ENCODE measurements around the gene TUBA4B. TPM values are rescaled to one million over a fixed set of nuclear protein-coding genes. Genes with fewer than 3 reads are reported as not detected.
"Not testable (repeated sequence)": the region's sequence is repeated elsewhere in the genome, so short reads cannot be mapped to it uniquely, and the experiment has no call there.

Gene TUBA4B
- total RNA-seq, 1 donor from 2014 or later: not detected

- intact Hi-C loops (cut with micrococcal nuclease): loop anchor here (5.0 kb wide), 1 partner anchor 240 kb away; no protein-coding TSS in a partner anchor
- no peak for DNase-seq (ENCODE audit: low spot score)
- peaks cover 11% of the 10 kb centered on the region for H3K4me1 Mint-ChIP-seq (ENCODE audit: low read depth)
- no peak overlapping the region for H3K27ac Mint-ChIP-seq
- no peaks in the 10 kb centered on the region for H3K36me3 Mint-ChIP-seq (ENCODE audit: low read depth)
- H3K4me3 Mint-ChIP-seq (ENCODE audit: low read depth): no peak overlapping the region
- peaks cover 8% of the 10 kb centered on the region for H3K27me3 Mint-ChIP-seq (ENCODE audit: low read depth)
- H3K9me3 Mint-ChIP-seq: no peaks in the 10 kb centered on the region
Observed at GRCh38 chr2:219296631-219297391, 43.8 kb downstream of the TUBA4B start.

DNA sequence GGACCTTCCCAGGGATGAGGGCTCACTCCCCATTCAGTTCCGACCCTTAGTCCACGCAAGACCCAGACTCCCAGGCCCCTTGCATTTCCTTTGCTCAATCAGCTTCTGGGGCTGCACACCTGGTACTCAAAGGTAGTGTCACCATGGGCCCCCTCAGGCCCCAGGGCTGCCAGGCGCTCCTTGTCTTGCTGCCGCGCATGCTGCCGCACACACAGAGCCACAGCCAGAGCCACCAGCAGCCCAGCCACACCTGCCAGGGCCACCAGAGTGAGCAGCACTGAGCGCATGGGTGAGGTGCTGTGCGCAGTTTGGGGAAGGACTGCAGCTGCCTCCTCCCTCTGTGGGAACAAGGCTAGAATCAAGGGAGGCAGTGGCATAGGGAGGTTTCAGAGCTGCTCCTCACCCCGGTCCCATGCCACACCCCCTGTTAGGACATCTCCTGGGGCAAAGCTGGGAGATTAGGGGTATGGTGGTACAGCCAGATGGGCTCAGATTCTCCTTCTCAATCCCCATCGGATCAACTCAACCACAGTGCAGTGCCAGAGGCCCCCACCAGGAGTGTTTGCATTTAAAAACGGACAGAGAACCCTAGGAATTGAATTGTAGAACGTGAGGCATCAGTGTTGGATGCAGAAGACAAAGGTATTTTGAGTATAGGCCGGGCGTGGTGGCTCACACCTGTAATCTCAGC, 44.9 kb downstream of the TUBA4B start:
- Mint-ChIP-seq H3K27ac (no peak overlapping the region), H3K4me3 (ENCODE audit: low read depth) (no peak overlapping the region), H3K27me3 (ENCODE audit: low read depth) (peaks cover 11% of the 10 kb centered on the region), H3K4me1 (ENCODE audit: low read depth) (peaks cover 11% of the 10 kb centered on the region), H3K36me3 (ENCODE audit: low read depth) (no peaks in the 10 kb centered on the region), H3K9me3 (no peaks in the 10 kb centered on the region)
- no peak for DNase-seq (ENCODE audit: low spot score)
- intact Hi-C loops (cut with micrococcal nuclease): loop anchor here (1.0 to 5.0 kb wide), 3 partner anchors 19 to 241 kb away; partner anchors contain the start of genes DNAJB2 and NHEJ1

DNA sequence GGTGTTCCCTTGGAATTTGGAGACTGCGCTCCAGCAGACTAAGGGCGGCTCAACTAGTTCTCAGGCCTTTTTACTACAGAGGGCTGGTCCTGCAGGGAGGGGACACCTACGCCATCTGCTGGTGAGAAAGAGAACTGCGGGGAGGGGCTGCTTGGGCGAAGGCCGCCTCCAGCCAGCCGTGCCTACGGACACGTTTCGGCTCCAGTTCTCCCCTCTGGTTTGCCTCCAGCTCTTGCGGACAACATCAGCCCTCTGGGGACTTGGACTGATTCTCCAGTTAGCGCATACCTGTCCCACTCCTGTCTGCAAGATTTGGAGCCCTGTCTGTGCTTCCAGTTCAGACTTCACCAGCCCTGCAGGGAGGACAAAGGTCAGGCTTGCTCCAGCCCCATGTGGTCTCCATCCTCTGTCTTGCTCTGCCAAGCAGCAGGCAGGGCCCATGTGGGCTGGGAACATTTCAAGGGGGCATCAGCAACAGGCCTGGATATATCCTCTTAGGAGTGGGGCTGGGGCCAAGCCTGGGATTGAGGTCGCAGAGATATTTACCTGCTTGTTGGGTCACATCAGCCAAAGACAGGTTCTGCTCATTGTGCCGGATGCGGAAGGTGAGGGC, 45.8 kb downstream of the TUBA4B start:
- no peak overlapping the region for H3K27ac Mint-ChIP-seq
- no peaks in the 10 kb centered on the region for H3K9me3 Mint-ChIP-seq
- peaks cover 11% of the 10 kb centered on the region for H3K4me1 Mint-ChIP-seq (ENCODE audit: low read depth)
- no peaks in the 10 kb centered on the region for H3K36me3 Mint-ChIP-seq (ENCODE audit: low read depth)
- DNase-seq (ENCODE audit: low spot score): peak; percentile 79
- H3K4me3 Mint-ChIP-seq (ENCODE audit: low read depth): peak overlapping the region; percentile 28
- intact Hi-C loops (cut with micrococcal nuclease): loop anchor here (1.0 to 5.0 kb wide), 3 partner anchors 20 to 242 kb away; partner anchors contain the start of genes DNAJB2 and NHEJ1
- H3K27me3 Mint-ChIP-seq (ENCODE audit: low read depth): peaks cover 11% of the 10 kb centered on the region

DNA sequence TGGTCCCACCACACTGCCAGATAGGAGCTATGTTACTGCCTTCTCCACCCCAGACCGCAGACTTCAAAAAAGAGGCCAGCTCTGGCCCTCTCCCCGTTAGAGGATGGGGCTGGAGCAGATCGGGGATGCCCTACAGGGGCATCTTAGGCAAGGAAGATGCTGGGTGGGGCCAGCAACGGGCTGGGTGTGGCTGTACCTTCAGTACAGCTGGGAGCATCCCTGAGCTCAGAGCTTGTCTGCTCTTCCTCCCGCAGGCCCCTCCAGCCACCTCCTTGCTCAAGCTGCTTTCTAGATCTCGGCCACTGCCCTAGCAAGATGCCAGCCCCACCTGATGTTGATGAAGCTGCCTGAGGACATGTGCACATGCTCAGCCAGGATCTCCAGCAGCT, 46.3 kb downstream of the TUBA4B start:
- peaks cover 6% of the 10 kb centered on the region for H3K4me1 Mint-ChIP-seq (ENCODE audit: low read depth)
- no peaks in the 10 kb centered on the region for H3K36me3 Mint-ChIP-seq (ENCODE audit: low read depth)
- H3K4me3 Mint-ChIP-seq (ENCODE audit: low read depth): peak overlapping the region; percentile 28
- H3K27me3 Mint-ChIP-seq (ENCODE audit: low read depth): peaks cover 14% of the 10 kb centered on the region
- intact Hi-C loops (cut with micrococcal nuclease): loop anchor here (5.0 kb wide), 1 partner anchor 242 kb away; no protein-coding TSS in a partner anchor
- H3K9me3 Mint-ChIP-seq: no peaks in the 10 kb centered on the region
- DNase-seq (ENCODE audit: low spot score): no peak
- no peak overlapping the region for H3K27ac Mint-ChIP-seq

DNA sequence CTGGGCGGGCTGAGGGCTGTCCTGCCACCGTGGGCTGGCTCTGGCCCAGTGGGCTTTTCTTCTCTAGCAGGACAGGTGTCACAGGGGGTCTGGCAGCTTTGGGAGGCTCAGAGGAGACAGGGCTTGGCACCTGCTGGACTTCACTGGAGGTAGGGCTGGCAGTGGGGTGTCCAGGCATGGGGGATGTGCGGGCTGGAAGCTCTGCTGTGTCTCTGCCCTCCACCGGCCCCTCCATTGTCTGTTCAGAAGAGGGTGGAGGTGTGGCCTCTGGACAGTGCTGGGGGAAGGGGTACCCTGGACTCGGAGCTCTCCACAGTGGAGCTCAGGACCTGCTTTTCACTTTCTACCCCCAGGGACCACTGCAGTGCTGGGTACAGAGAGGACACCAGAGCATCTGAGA, 47.0 kb downstream of the TUBA4B start:
- Mint-ChIP-seq H3K9me3 (no peaks in the 10 kb centered on the region), H3K4me3 (ENCODE audit: low read depth) (no peak overlapping the region), H3K36me3 (ENCODE audit: low read depth) (no peaks in the 10 kb centered on the region), H3K27ac (no peak overlapping the region), H3K4me1 (ENCODE audit: low read depth) (peaks cover 5% of the 10 kb centered on the region), H3K27me3 (ENCODE audit: low read depth) (peaks cover 20% of the 10 kb centered on the region)
- no peak for DNase-seq (ENCODE audit: low spot score)
- intact Hi-C loops (cut with micrococcal nuclease): no loop called here

DNA sequence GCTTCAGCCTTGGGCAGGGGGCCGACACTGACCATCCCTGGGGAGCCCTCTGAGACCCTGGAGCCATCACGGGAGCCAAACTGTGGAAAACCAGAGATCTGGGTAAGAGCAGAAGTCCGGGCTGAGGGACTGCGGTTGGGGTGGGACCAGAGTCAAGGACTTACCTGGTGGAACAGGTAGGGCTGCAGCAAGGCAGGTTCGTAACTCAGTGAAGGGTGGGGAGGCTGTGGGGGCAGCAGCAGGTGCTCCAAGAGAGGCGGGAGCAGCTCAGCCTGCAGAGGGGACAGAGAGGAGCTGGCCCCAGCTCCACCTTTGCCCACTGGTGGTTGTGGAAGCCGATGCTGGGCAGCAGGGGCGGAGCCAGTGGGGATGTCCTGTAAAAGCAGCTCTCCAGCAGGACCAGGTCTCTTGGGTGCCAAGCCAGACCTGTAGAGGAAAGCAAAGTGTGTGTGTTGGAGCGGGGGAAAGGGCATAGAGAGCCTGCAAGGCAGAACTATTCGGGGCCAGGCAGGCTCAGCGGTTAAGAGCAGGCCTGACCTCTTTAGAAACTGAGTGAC, 49.4 kb downstream of the TUBA4B start:
- Mint-ChIP-seq H3K27me3 (ENCODE audit: low read depth) (peaks cover 27% of the 10 kb centered on the region), H3K4me3 (ENCODE audit: low read depth) (no peak overlapping the region), H3K9me3 (no peaks in the 10 kb centered on the region), H3K4me1 (ENCODE audit: low read depth) (peaks cover 1% of the 10 kb centered on the region), H3K27ac (no peak overlapping the region), H3K36me3 (ENCODE audit: low read depth) (no peaks in the 10 kb centered on the region)
- intact Hi-C loops (cut with micrococcal nuclease): no loop called here
- no peak for DNase-seq (ENCODE audit: low spot score)

DNA sequence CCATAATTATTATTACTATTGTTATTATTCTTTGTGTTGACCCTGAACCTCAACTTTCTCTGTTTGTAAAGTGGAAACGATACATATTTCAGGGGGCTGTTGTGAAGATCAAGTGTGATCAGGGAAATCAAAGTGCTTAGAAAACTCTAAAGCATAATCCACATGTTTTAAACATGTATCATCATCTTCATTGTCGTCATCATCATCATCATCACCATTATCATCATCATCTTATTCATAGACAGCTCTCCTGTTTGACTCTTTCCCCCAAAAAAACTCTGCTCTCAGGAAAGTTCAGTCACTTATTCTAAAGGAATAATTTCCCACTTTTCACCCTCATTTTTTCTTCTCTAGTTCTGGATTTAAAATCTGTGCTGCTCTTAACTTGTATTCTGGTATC, 51.2 kb downstream of the TUBA4B start:
- Mint-ChIP-seq H3K27me3 (ENCODE audit: low read depth) (peaks cover 40% of the 10 kb centered on the region), H3K9me3 (no peaks in the 10 kb centered on the region), H3K36me3 (ENCODE audit: low read depth) (no peaks in the 10 kb centered on the region), H3K4me3 (ENCODE audit: low read depth) (no peak overlapping the region), H3K4me1 (ENCODE audit: low read depth) (no peaks in the 10 kb centered on the region), H3K27ac (no peak overlapping the region)
- intact Hi-C loops (cut with micrococcal nuclease): no loop called here
- DNase-seq (ENCODE audit: low spot score): no peak

DNA sequence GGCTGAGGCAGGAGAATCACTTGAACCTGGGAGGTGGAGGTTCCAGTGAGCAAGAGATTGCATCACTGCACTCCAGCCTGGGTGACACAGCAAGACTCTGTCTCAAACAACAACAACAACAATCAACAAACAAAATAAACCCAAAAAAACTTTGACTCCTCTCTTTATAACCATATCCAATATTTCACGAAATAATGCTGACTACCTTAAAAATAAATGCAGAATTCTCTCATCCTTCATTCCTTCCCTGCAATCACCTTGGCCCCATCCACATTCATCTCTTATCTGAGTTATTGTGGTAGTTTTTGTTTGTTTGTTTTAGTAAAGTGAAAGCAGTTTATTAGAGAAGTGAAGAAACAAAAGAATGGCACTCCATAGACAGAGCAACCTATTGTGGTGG, 53.0 kb downstream of the TUBA4B start:
- Mint-ChIP-seq H3K4me1 (ENCODE audit: low read depth) (no peaks in the 10 kb centered on the region), H3K9me3 (no peaks in the 10 kb centered on the region), H3K27me3 (ENCODE audit: low read depth) (peaks cover 50% of the 10 kb centered on the region), H3K36me3 (ENCODE audit: low read depth) (no peaks in the 10 kb centered on the region), H3K27ac (no peak overlapping the region), H3K4me3 (ENCODE audit: low read depth) (no peak overlapping the region)
- intact Hi-C loops (cut with micrococcal nuclease): no loop called here
- DNase-seq (ENCODE audit: low spot score): no peak

GRCh38 chr2:219308142-219309101, 55.4 kb downstream of the TUBA4B start:
- intact Hi-C loops (cut with micrococcal nuclease): no loop called here
- H3K27me3 Mint-ChIP-seq (ENCODE audit: low read depth): peaks cover 46% of the 10 kb centered on the region
- no peak overlapping the region for H3K27ac Mint-ChIP-seq
- DNase-seq (ENCODE audit: low spot score): peak; percentile 66
- no peaks in the 10 kb centered on the region for H3K9me3 Mint-ChIP-seq
- no peaks in the 10 kb centered on the region for H3K4me1 Mint-ChIP-seq (ENCODE audit: low read depth)
- no peak overlapping the region for H3K4me3 Mint-ChIP-seq (ENCODE audit: low read depth)
- no peaks in the 10 kb centered on the region for H3K36me3 Mint-ChIP-seq (ENCODE audit: low read depth)

DNA sequence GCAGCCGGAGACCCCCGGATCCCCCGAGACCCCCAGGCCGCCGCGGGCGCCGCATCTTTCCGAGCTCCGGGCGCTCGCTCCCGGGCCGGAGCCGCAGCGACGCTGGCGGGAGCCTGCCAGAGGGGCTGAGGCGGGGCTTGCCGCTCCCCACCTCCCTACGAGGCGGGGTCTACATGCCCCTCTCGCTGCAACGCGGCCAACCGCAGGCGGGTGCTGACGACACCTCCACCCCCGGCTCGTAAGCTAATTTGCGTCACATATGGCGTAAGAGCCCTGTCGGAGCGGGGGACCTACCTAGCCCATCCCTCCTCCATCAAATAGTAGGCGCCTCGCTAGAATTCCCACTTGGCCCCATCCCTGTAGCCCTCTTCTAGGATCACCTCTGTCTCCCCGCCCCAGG, 56.2 kb downstream of the TUBA4B start, which contains the start of gene PTPRN:
PTPRN (minus strand) TSS at position 124 of the 400 bp plus-strand sequence; CDS start at position 55, 69 bp downstream.
- DNase-seq (ENCODE audit: low spot score): no peak
- H3K9me3 Mint-ChIP-seq: no peaks in the 10 kb centered on the region
- no peak within 1 kb of the TSS for H3K27ac Mint-ChIP-seq
- no peaks in the 10 kb centered on the region for H3K36me3 Mint-ChIP-seq (ENCODE audit: low read depth)
- no peaks in the 10 kb centered on the region for H3K4me1 Mint-ChIP-seq (ENCODE audit: low read depth)
- H3K27me3 Mint-ChIP-seq (ENCODE audit: low read depth): peaks cover 44% of the 10 kb centered on the region
- intact Hi-C loops (cut with micrococcal nuclease): no loop called here
- H3K4me3 Mint-ChIP-seq (ENCODE audit: low read depth): no peak within 1 kb of the TSS

GRCh38 chr2:219312683-219313263, 59.7 kb downstream of the TUBA4B start:
- DNase-seq (ENCODE audit: low spot score); H3K36me3 Mint-ChIP-seq (ENCODE audit: low read depth); intact Hi-C loops (cut with micrococcal nuclease); H3K4me1 Mint-ChIP-seq (ENCODE audit: low read depth); H3K9me3 Mint-ChIP-seq; H3K27ac Mint-ChIP-seq; H3K4me3 Mint-ChIP-seq (ENCODE audit: low read depth): not testable (repeated sequence)
- H3K27me3 Mint-ChIP-seq (ENCODE audit: low read depth): peaks cover 25% of the 10 kb centered on the region
